GM18861 (cell line): Measurements from ENCODE around the gene CCDC190.
"Not testable (repeated sequence)": the region's sequence is repeated elsewhere in the genome, so short reads cannot be mapped to it uniquely, and the experiment has no call there.

ENCODE experiments used
- ATAC-seq: cut with Tn5 transposase; IDR thresholded peaks from one replicate; pipeline ENCODE4 v1.9.1; 2021; ENCODE audit not compliant: unreplicated experiment

CCDC190 gene

GRCh38 chr1:162861101-162861500, at the start of gene CCDC190:
TSS of gene CCDC190 (minus strand) at chr1:162861175. CDS start at chr1:162859646, 1,529 bp downstream.
- no peak for ATAC-seq

- no peak for ATAC-seq
Observed at GRCh38 chr1:162910161-162910560, 49.2 kb upstream of the CCDC190 start.

GRCh38 chr1:162908780-162909179, 47.8 kb upstream of the CCDC190 start:
- ATAC-seq, result no peak

GRCh38 chr1:162908236-162908635, 47.3 kb upstream of the CCDC190 start:
- ATAC-seq, result no peak

- no peak for ATAC-seq
Observed at GRCh38 chr1:162906485-162906884, 45.5 kb upstream of the CCDC190 start.

GRCh38 chr1:162905174-162906158, 44.5 kb upstream of the CCDC190 start:
- ATAC-seq, result no peak

- ATAC-seq, result no peak
Observed at GRCh38 chr1:162904579-162904978, 43.6 kb upstream of the CCDC190 start.

- ATAC-seq, result no peak
Observed at GRCh38 chr1:162904023-162904422, 43.0 kb upstream of the CCDC190 start.

- ATAC-seq, result no peak
Observed at GRCh38 chr1:162903246-162903645, 42.3 kb upstream of the CCDC190 start.

- ATAC-seq, result no peak
Observed at GRCh38 chr1:162902416-162902815, 41.4 kb upstream of the CCDC190 start.

GRCh38 chr1:162901243-162901642, 40.3 kb upstream of the CCDC190 start:
- no peak for ATAC-seq

GRCh38 chr1:162899422-162900146, 38.6 kb upstream of the CCDC190 start:
- ATAC-seq, result no peak

- ATAC-seq, result no peak
Observed at GRCh38 chr1:162893612-162893908, 32.6 kb upstream of the CCDC190 start.

- no peak for ATAC-seq
Observed at GRCh38 chr1:162892906-162893611, 32.1 kb upstream of the CCDC190 start.

GRCh38 chr1:162889989-162890388, 29.0 kb upstream of the CCDC190 start:
- no peak for ATAC-seq

GRCh38 chr1:162886705-162887104, 25.7 kb upstream of the CCDC190 start:
- no peak for ATAC-seq

GRCh38 chr1:162885265-162885664, 24.3 kb upstream of the CCDC190 start:
- no peak for ATAC-seq

- no peak for ATAC-seq
Observed at GRCh38 chr1:162884831-162885230, 23.9 kb upstream of the CCDC190 start.

GRCh38 chr1:162882248-162882674, 21.3 kb upstream of the CCDC190 start:
- ATAC-seq, result no peak

- ATAC-seq, result no peak
Observed at GRCh38 chr1:162881590-162881989, 20.6 kb upstream of the CCDC190 start.

- not testable (repeated sequence) for ATAC-seq
Observed at GRCh38 chr1:162880617-162881016, 19.6 kb upstream of the CCDC190 start.
